HUDEP-2 (cell line): ENCODE results near the gene MALRD1.

Source experiments
- DNase-seq, 76 experiments: peaks; one replicate each; lab custom pipeline; 2025; ENCODE audit not compliant: unreplicated experiment in 76 of 76; lab: John Stamatoyannopoulos, UW

MALRD1 gene

GRCh38 chr10:19329475-19329874, 280.9 kb downstream of the MALRD1 start:
- no peak for DNase-seq

GRCh38 chr10:19332304-19332703, 283.7 kb downstream of the MALRD1 start:
- no peak for DNase-seq

- DNase-seq = no peak
These were observed 285.0 kb downstream of the MALRD1 start for GRCh38 chr10:19333631-19334030.

- DNase-seq = no peak
These were observed 299.0 kb downstream of the MALRD1 start for GRCh38 chr10:19347621-19348020.

GRCh38 chr10:19367176-19367575, 318.6 kb downstream of the MALRD1 start:
- no peak for DNase-seq

- DNase-seq = no peak
These were observed 325.4 kb downstream of the MALRD1 start for GRCh38 chr10:19373988-19374387.

GRCh38 chr10:19385846-19386450, 337.3 kb downstream of the MALRD1 start:
- no peak for DNase-seq

- DNase-seq = no peak
These were observed 360.3 kb downstream of the MALRD1 start for GRCh38 chr10:19408924-19409323.

GRCh38 chr10:19411119-19411518, 362.5 kb downstream of the MALRD1 start:
- DNase-seq = no peak

GRCh38 chr10:19412531-19412930, 363.9 kb downstream of the MALRD1 start:
- no peak for DNase-seq

GRCh38 chr10:19416164-19416563, 367.6 kb downstream of the MALRD1 start:
- no peak for DNase-seq

GRCh38 chr10:19417740-19418139, 369.1 kb downstream of the MALRD1 start:
- no peak for DNase-seq

- DNase-seq = no peak
These were observed 373.1 kb downstream of the MALRD1 start for GRCh38 chr10:19421674-19422073.

- no peak for DNase-seq
These were observed 377.4 kb downstream of the MALRD1 start for GRCh38 chr10:19426034-19426433.

GRCh38 chr10:19431622-19432351, 383.2 kb downstream of the MALRD1 start:
- DNase-seq = no peak

GRCh38 chr10:19449860-19450259, 401.3 kb downstream of the MALRD1 start:
- DNase-seq = no peak

GRCh38 chr10:19451356-19451755, 402.8 kb downstream of the MALRD1 start:
- no peak for DNase-seq

GRCh38 chr10:19451937-19452336, 403.3 kb downstream of the MALRD1 start:
- DNase-seq = no peak

- no peak for DNase-seq
These were observed 405.4 kb downstream of the MALRD1 start for GRCh38 chr10:19453967-19454366.

- no peak for DNase-seq
These were observed 413.0 kb downstream of the MALRD1 start for GRCh38 chr10:19461588-19461987.

- DNase-seq = no peak
These were observed 418.1 kb downstream of the MALRD1 start for GRCh38 chr10:19466709-19467108.

- no peak for DNase-seq
These were observed 419.8 kb downstream of the MALRD1 start for GRCh38 chr10:19468413-19468812.
